ENCODE results near the gene TIMM44. TPM values are rescaled to one million over a fixed set of nuclear protein-coding genes. Genes with fewer than 3 reads are reported as not detected.

Gene TIMM44
- polyA plus RNA-seq, 1 of the 3 experiments (the other 2 are of a cell fraction) = 49.7 TPM

- peaks cover 22% of the 10 kb centered on the region for H3F3A ChIP-seq (replicated peaks; ENCODE audit: insufficient read depth)
- peaks cover 33 to 64% of the 10 kb centered on the region in 2 experiments for H3K4me1 ChIP-seq (ENCODE audit: control insufficient read depth in 1 of 2, insufficient read depth in 2 of 2, low read depth in 1 of 2, low read length in 1 of 2)
- H3K36me3 ChIP-seq (replicated peaks in 1 of 2; ENCODE audit: control insufficient read depth in 1 of 2, insufficient read depth in 2 of 2, low read length in 1 of 2) = peaks cover 0 to 23% of the 10 kb centered on the region in 2 experiments
- CTCF ChIA-PET = interaction anchor here (0.9 to 1.9 kb wide), 7 partner anchors 16 to 235 kb away, joined by 3 to 5 read pairs (median 4); partner anchors contain the start of gene TIMM44
- H3K4me3 ChIP-seq (ENCODE audit: low read depth in 2 of 2, low read length in 1 of 2) = peak overlapping the region in 1 of 2 experiments; percentile 72; a peak in 1 of 4 replicates
- H3K27me3 ChIP-seq (ENCODE audit: insufficient read depth) = no peaks in the 10 kb centered on the region
- H3K27ac ChIP-seq (ENCODE audit: low read depth in 2 of 2, low read length in 1 of 2) = no peak overlapping the region; a peak in 1 of 4 replicates
- no peaks in the 10 kb centered on the region for H3K9me3 ChIP-seq
- no peak overlapping the region for H3K9ac ChIP-seq
- no peak for DNase-seq
- POLR2A ChIA-PET = no interaction called here
- H3K79me2 ChIP-seq (ENCODE audit: insufficient read depth) = peaks cover 24% of the 10 kb centered on the region; the same call in 1 of the 2 replicates
- no peak for TF ChIP-seq RXRA (IDR thresholded peaks at IDR 0.05; ENCODE audit: borderline replicate concordance, low read depth)
- TF ChIP-seq IRF3 (IDR thresholded peaks at IDR 0.05; ENCODE audit: low read depth, low read length) = no peak
- no peak for TF ChIP-seq EP300 (IDR thresholded peaks at IDR 0.05; ENCODE audit: borderline replicate concordance in 1 of 2, low read depth in 1 of 2, low read length in 1 of 2)
- no peak for TF ChIP-seq USF1 (IDR thresholded peaks at IDR 0.05; ENCODE audit: borderline replicate concordance, low read depth)
- no peak for TF ChIP-seq YY1 (IDR thresholded peaks at IDR 0.05; ENCODE audit: low read depth)
- no peak for TF ChIP-seq ELF1 (IDR thresholded peaks at IDR 0.05)
- TF ChIP-seq TEAD4 (IDR thresholded peaks at IDR 0.05; ENCODE audit: borderline replicate concordance, insufficient read depth) = no peak
- TF ChIP-seq MXI1 (IDR thresholded peaks at IDR 0.05; ENCODE audit: low read depth, low read length) = no peak
- TF ChIP-seq, protein P1, sequence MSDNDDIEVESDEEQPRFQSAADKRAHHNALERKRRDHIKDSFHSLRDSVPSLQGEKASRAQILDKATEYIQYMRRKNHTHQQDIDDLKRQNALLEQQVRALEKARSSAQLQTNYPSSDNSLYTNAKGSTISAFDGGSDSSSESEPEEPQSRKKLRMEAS (IDR thresholded peaks at IDR 0.05; ENCODE audit: low read depth) = no peak
- TF ChIP-seq RFX5 (IDR thresholded peaks at IDR 0.05; ENCODE audit: low read length) = no peak
- no peak for TF ChIP-seq FOXM1 (IDR thresholded peaks at IDR 0.05; ENCODE audit: low read depth)
- TF ChIP-seq, protein P2, sequence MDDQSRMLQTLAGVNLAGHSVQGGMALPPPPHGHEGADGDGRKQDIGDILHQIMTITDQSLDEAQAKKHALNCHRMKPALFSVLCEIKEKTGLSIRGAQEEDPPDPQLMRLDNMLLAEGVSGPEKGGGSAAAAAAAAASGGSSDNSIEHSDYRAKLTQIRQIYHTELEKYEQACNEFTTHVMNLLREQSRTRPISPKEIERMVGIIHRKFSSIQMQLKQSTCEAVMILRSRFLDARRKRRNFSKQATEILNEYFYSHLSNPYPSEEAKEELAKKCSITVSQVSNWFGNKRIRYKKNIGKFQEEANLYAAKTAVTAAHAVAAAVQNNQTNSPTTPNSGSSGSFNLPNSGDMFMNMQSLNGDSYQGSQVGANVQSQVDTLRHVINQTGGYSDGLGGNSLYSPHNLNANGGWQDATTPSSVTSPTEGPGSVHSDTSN (IDR thresholded peaks at IDR 0.05) = no peak
- peaks cover 36% of the 10 kb centered on the region for H4K20me1 ChIP-seq (ENCODE audit: insufficient read depth)
- peak overlapping the region; percentile 74; the same call in 1 of the 2 replicates for H3K4me2 ChIP-seq
- H2AFZ ChIP-seq (ENCODE audit: low read depth) = no peak overlapping the region
- WGBS (ENCODE audit: low lambda C conversion rate) = 84% methylated on average over 9 of the region's 12 CpGs
- no peaks in the 10 kb centered on the region for H3K9me2 ChIP-seq
Measured at GRCh38 chr19:7924241-7924640, 19.2 kb downstream of the TIMM44 start.

All from SK-N-SH (cell line).